Midbrain (tissue), 1 donor: ENCODE measurements around the gene ESRP2.
A peak's percentile ranks its signal among the peaks of the same experiment; 100 is the strongest.

Source experiments
- DNase-seq: peaks from one replicate; lab custom pipeline; 2025; lab: John Stamatoyannopoulos, UW

The ESRP2 gene

DNA sequence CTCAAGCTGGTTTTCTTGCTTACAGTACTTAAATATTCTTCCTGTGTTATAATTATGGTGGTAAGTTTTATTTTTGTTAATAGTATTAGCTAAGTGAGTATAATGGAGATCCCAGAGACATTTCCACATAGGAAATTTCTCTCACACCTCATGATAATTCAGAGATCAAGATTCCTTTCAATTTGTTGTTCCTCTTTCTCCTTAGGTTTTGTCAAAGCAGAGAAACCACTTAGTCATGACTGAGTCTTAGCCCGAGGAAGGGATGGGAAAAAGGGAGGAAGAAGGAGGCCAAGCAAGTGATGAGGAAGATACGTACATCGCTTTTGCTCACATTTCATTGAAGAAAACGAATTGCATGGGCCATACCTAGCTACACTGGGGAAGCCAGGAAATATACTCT, 18.4 kb downstream of the ESRP2 start:
- DNase-seq: no peak

DNA sequence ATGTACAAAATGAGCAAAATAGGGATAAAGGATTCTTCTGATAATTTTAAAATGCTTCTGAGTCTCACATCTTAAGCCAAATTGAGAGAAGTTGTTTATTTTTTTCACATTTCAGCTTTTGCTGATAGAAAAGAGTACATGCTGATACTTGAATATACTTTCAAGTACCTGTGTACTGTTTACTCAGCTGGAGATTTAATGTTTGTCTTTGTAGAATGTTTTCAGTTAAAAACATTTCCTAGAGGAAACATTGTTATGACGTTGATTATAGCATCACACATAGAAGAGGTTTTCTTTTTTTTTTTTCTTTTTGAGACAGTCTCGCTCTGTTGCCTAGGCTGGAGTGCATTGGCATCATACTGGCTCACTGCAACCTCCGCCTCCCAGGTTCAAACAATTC, 19.7 kb downstream of the ESRP2 start:
- no peak for DNase-seq

DNA sequence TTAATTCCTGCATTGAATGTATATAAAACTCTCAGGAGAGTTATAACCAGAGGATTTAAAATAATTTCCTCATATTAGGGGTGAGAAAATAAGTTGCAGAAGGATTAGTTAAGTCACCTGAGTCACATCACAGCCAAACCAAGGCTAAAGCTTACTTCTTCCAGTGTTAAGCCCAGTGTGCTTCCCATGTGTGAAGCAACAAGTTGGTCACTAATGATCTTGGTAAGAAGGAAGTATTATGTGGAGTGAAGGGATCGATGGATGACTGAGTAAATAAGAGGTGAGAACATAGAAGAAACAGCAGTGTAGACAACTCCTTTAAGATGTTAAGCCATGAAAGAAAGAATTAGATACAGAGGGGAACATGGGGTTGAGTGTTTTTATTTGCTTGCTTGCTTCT, 20.6 kb downstream of the ESRP2 start:
- no peak for DNase-seq

DNA sequence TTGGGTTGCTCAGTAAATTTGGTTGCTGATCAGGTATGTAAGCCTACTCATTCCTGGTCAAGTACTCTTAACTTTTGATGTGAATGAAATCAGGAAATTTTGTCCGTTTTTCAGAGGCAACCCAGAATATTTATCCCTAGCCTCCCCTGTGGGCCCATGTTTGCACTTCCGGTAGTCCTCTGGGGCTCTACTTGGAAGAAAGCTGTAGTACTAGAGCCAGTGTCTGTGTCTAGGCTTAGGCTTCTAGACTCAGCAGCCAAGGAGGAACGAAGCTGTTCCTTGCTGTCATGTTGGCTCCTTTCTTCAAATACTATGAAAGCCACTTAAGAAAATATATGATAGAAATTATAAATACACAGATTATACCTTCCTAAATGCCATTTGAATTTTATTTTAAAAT, 21.2 kb downstream of the ESRP2 start:
- no peak for DNase-seq

DNA sequence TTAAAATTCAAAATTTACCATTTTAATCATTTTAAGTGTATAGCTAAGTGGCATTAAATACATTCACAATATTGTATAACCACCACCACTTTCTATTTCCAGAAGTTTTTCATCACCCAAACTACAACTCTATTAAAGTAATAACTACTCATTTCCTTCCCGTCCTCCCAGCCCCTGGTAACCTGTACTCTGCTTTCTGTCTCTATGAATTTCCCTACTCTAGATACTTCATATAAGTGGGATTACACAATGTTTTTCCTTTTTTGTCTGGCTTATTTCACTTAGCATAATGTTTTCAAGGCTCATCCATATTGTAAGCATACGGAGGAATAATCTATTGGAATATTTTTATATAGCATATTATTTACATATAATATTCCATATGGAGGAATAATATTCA, 29.7 kb downstream of the ESRP2 start:
- no peak for DNase-seq

DNA sequence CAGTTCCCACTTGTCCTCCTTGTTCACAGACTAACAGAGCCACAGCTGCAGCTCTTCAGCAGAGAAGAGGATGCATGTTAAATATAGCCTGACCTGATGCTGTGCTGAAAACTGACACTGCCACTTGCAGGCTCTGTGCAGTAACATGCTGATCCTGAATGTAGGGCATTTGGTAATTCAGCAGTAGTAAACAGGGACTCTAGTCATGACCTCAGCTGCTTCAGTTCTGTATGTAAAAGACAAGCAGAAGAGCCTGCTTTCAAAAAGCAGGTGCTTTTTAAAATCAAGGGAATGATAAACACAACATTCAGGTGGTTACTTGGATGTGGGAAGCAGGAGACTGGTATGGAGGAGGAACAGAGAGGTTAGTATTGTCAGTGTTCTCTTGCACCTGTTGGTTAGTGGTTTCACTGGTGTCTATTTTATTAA, 33.8 kb downstream of the ESRP2 start:
- DNase-seq: peak; percentile 9

DNA sequence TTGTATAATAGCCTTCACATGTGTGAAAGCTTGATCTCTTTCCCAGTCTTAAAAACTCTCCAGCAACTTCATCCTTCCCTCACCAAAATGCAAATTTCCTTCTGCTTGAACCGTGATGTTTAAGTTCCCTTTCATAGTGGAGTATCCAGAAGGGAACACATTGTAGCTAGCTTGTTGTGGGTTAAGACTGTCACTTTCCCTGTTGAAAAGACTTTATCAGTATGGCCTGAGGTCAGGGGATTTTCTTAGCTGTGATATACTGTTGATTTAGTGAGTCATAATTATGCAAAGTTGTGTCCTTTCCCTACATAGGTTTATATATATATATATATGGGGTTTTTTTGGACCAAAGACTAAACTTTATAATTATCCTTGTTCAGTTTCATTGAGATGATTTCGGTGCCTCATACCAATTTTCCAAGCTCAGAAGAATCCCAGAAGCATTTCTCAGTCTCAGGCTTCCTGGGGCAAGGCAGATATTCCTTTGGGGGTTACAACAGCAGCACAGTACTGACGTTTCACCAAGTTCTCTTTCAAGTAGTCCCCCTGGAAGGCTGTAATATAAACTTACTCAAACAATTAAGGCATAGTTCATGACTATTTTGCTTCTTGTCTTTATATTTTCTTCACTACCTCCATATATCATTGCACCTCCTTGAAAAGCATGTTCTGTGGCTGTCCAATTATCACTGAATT, 35.7 kb downstream of the ESRP2 start:
- no peak for DNase-seq

DNA sequence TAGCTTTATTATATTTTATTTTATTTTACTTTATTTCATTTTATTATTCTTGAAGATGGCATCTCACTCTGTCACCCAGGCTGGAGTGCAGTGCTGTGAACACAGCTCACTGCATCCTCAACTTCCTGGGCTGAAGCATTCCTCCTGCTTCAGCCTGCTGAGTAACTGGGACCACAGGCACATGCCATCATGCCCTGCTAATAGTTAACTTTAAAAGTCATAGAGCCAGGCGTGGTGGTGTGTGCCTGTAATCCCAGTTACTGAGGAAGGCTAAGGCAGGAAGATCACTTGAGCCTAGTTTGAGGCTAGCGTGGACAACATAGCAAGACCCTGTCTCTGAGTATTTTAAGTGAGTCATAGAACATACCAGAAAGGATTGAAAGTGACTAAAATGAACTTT, 38.7 kb downstream of the ESRP2 start:
- DNase-seq: no peak

DNA sequence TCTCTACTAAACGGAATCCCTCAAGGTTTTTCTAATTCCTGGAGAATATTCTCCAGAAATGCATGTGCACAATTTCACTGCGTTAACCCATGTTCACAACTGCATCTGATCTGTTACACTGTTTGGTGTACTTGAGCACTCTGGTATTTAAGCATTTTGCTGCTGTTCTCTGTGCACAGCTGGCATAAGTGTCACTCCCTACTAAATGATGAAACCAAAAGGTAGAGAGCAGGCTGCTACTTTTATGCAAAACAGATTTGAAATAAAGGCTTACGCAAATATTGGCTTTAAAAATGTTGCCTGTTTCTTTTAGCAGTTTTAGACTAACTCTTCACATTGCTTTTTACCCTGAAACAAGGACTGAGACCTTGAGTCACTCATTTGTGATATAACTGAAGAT, 41.7 kb downstream of the ESRP2 start:
- DNase-seq: no peak

DNA sequence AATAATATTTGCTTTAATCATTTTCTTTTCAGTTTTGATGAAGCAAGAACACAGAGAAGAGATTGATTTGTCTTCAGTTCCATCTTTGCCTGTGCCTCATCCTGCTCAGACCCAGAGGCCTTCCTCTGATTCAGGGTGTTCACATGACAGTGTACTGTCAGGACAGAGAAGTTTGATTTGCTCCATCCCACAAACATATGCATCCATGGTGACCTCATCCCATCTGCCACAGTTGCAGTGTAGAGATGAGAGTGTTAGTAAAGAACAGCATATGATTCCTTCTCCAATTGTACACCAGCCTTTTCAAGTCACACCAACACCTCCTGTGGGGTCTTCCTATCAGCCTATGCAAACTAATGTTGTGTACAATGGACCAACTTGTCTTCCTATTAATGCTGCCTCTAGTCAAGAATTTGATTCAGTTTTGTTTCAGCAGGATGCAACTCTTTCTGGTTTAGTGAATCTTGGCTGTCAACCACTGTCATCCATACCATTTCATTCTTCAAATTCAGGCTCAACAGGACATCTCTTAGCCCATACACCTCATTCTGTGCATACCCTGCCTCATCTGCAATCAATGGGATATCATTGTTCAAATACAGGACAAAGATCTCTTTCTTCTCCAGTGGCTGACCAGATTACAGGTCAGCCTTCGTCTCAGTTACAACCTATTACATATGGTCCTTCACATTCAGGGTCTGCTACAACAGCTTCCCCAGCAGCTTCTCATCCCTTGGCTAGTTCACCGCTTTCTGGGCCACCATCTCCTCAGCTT, 45.0 kb downstream of the ESRP2 start:
- peak; percentile 37 for DNase-seq

DNA sequence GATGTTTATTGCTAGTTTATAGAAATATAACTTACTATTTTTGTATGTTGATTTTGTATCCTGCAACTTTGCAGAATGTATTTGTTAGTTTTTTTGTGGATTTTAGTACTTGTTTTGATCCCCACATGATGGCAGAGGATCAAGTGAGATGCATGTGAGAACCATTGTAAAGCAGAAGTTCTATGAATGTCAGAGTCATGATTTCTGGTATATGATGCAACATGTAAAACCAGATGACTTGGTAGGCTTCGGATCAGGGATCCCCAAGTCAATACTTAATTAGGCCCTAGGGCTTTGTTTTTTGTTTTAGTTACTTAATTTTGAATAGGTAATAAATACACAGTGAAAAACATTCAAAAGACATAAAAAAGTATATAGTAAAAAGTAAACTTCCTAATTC, 45.8 kb downstream of the ESRP2 start:
- no peak for DNase-seq

DNA sequence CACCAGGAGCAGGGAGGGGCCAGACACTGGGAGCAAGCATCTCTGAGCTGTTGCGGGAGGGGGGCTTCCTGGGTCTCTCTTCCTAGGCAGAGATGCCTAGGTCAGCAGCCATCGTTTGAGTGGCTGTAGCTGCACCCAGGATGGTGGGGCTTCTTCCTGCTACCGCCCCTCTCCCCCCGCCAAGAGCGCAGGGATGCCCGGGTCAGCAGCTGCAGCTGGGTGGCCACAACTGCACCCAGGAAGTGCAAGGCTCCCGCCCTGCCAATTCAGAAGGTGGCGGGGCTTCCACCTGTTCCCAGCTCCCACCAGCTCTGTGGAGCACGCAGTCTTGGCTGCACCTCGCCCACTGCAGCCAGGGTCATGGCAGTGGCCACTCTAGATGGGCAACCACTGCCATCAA, 47.8 kb downstream of the ESRP2 start:
- no peak for DNase-seq

DNA sequence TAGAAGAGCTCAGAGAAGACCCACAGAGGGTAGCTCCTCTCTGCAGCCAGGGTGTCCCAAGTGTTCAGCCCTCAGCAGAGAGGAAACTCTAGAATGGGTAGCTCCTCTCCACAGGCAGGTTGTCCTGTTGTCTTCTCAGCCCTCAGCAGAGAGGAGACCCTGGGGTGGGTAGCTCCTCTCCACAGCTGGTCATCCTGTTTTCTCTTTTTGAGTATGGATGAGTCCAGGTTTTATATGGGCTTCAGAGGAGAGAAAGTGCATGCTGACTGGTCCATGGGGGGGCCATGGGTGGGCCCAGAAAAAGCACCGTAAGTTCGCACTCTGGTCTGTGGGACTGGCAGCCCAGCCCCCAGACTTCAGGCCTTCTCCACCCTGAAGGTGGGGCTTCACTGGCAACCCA, 48.4 kb downstream of the ESRP2 start:
- no peak for DNase-seq

DNA sequence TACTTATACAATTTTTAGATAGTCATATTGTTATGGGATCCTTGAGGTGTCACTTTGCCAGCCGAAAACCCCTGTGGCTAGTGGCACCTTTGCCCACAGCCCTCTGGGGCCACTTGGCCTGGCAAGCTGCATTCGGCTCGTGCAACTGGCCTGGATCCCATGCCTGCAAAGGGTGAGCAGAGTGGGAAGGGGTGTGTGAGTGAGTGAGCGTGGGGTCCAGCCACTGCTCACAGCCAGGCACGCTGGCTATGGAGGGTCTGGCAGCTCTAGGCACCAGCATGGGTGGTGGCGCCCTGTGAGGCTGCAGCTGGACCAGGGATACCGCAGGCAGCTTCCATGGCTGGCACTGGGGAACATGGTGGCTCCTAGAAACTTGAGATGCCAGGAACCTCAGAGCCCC, 49.0 kb downstream of the ESRP2 start:
- DNase-seq: no peak

DNA sequence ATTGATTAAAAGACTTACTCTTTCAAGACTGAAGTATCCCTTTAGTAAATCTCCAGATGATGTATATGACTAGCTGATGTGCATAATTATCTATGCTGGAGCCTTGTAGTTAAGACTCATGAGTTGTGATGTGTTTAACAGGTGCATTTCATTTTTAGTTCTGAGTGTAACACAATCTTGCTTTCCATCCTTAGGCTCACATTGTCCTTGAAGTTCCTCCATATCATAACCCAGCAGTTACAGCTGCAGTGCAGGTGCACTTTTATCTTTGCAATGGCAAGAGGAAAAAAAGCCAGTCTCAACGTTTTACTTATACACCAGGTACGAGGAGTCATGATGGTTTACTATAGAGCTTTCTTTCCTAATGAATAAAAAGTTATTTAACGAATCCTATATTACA, 52.9 kb downstream of the ESRP2 start:
- no peak for DNase-seq

DNA sequence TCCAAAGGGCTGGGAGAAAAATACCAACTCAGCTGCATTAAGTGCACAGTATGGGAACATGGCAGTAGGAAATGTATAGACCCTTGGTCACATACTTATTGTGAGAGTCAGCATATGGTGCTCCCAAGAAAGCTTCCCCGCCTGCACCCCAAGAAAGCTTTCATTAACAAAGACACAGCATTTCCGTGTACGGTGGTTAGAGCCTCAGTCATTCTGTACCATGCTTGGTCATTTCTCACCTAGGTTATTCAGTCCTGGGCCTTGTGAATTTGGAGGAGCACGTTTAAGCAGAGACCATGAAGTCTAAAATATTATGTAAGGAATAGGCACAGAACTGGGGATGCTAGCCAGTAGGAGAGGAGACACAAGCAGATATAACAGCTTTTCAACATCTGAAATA, 56.1 kb downstream of the ESRP2 start:
- no peak for DNase-seq

DNA sequence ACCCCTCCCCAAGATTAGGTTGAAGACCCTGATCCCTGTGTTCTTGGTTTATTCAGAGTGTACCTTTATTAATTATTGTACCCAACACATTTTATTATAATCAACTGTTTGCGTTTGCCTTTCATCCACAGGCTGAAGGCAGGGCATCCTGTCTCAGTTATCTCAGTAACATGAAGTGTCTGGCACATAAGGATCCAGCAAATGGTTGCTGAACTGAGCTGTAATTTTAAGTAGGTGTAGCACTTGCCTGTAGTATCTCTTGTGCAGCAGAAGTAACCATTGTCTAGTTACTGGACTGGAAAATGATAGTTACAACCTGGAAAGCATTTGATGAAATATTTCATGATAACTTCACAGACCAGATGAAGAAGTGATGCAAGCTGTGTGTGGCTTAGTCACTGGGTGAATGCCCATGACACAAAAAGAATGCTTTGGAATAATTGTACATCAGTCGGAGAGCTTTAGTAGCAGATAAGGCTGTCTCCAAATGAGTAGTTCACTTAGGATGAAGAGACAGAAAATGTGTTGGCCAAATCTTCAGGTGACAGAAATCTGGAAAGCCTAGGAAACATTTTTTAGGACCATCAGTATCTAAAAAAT, 56.6 kb downstream of the ESRP2 start:
- DNase-seq: no peak
